ENCODE results near the gene SC5D.

The SC5D gene

GRCh38 chr11:121351083-121351630 lies 58.6 kb downstream of the SC5D start:
- H3K27ac ChIP-seq: no peak overlapping the region
- no peak for DNase-seq (ENCODE audit: low read depth, low spot score)

- DNase-seq (ENCODE audit: low read depth, low spot score): no peak
- H3K27ac ChIP-seq: no peak overlapping the region
Measured at GRCh38 chr11:121352251-121352891, 59.8 kb downstream of the SC5D start.

- DNase-seq (ENCODE audit: low read depth, low spot score): no peak
- no peak overlapping the region for H3K27ac ChIP-seq
Measured at GRCh38 chr11:121354192-121354591, 61.6 kb downstream of the SC5D start.

- H3K27ac ChIP-seq: no peak overlapping the region
- peak; percentile 31 for DNase-seq (ENCODE audit: low read depth, low spot score)
Measured at GRCh38 chr11:121356357-121356756, 63.8 kb downstream of the SC5D start.
